Heart left ventricle (tissue), 16 donors: ENCODE measurements around the gene EN1. TPM values are rescaled to one million over a fixed set of nuclear protein-coding genes. Genes with fewer than 3 reads are reported as not detected.

Experiments
- ATAC-seq, 4 donors: fragments of 200-7000 bp; cut with Tn5 transposase; one replicate each; pipeline ENCODE4 v1.9.1; 2020 to 2022; ENCODE audit warnings: moderate library complexity in 4 of 4, mild to moderate bottlenecking in 3 of 4, moderate number of reproducible peaks in 1 of 4
- DNase-seq, 5 donors: peaks; one replicate each; pipeline ENCODE4 v3.0.0-alpha.2; 2020
- H3K27ac ChIP-seq, 12 donors: fragments of 200-600 bp; sonication (generic) in 4 of 12; one replicate each; pipeline versions ENCODE4 v1.5.0 to v1.8.0; 2016 to 2022; ENCODE audit warnings: mild to moderate bottlenecking in 2 of 12
- H3K27me3 ChIP-seq, 9 donors: fragments of 200-600 bp; sonication (generic) in 2 of 9; one replicate each; pipeline versions ENCODE4 v1.5.1 to v1.8.0; 2016 to 2022; ENCODE audit warnings: mild to moderate bottlenecking in 3 of 9
- H3K36me3 ChIP-seq, 9 donors: fragments of 200-600 bp; sonication (generic) in 2 of 9; one replicate each; pipeline versions ENCODE4 v1.5.0 to v1.8.0; 2018 to 2022; ENCODE audit warnings: mild to moderate bottlenecking in 2 of 9
- H3K4me1 ChIP-seq, 12 donors: fragments of 200-600 bp; sonication (generic) in 4 of 12; one replicate each; pipeline versions ENCODE4 v1.5.0 to v1.8.0; 2016 to 2022; ENCODE audit warnings: mild to moderate bottlenecking in 3 of 12
- H3K4me3 ChIP-seq, 12 donors: fragments of 200-600 bp; sonication (generic) in 4 of 12; one replicate each; pipeline versions ENCODE4 v1.5.0 to v1.8.0; 2017 to 2022; ENCODE audit warnings: mild to moderate bottlenecking in 9 of 12, moderate library complexity in 4 of 12
- H3K9me3 ChIP-seq, 12 donors: fragments of 200-600 bp; sonication (generic) in 4 of 12; one replicate each; pipeline versions ENCODE4 v1.5.0 to v1.8.0; 2016 to 2022; ENCODE audit warnings: mild to moderate bottlenecking in 1 of 12
- POLR2A ChIP-seq, 2 donors: fragments of 450-650 bp; IDR thresholded peaks; one replicate each; pipeline ENCODE4 v1.6.1; 2017; ENCODE audit warnings: antibody characterized with exemption in 2 of 2, mild to moderate bottlenecking in 2 of 2, moderate library complexity in 2 of 2
- WGBS, 4 donors: extraction: QIAGEN DNeasy Blood & Tissue Kit in 2 of 4; methylation state at CpG; one replicate each; pipeline versions ENCODE4 v1.1.5 to v1.1.7; 2013 to 2018; 5-methylcytosine and 5-hydroxymethylcytosine counted together
- intact Hi-C, 10 donors: fragments of 100-400 bp; cut with DNase I; formaldehyde crosslinking; loops; one replicate each; pipeline versions ENCODE4 v1.11.1 to v1.14.2; 2022
- polyA plus RNA-seq, 2 donors: library from polyadenylated mRNA; stranded (reverse); fragments of 200-250 nt; gene quantifications; one replicate each; pipeline ENCODE4 v1.2.3, GENCODE V29; 2013
- total RNA-seq, 9 donors: library from RNA; depleted of rRNA in 2 of 9; stranded (reverse); fragments of >200 nt in 2 of 9; fragmentation: NEBNext Ultra II Directional in 3 of 9; extraction: Animal tissue kit (Norgen Biotek cat#: 25700) in 3 of 9; gene quantifications; one replicate each; pipeline versions ENCODE4 v1.1.0 to v1.2.4, GENCODE V29; 2016 to 2023
- TF ChIP-seq, protein P1 (sequence below), 12 donors: fragments of 200-600 bp; sonication (generic) in 4 of 12; IDR thresholded peaks; one replicate each; pipeline versions ENCODE4 v1.5.0 to v1.8.0; 2018 to 2022; ENCODE audit warnings: antibody characterized with exemption in 12 of 12, mild to moderate bottlenecking in 5 of 12
- donor health status: ischemic (EF 13 %, LVEDD 7.1; RV severe dilation, severe dysfunction).
- donor health status: healthy with polysubstance abuse.
- donor health status: DM: no; HTN: yes; CAD: no.
- donor health status: DM: no; HTN: no; CAD: no.
- donor health status: ischemic (EF 25% LVEDD 6.9; RV normal size, moderate dysfunction).
- donor health status: ischemic (EF 25% LVEDD 5.7; RV mildly dilated, moderate dysfunction).
- donor health status: healthy.
- donor health status: DM: yes; HTN: yes; CAD: no.
- donor health status: ischemic (EF 35%, LVEDD 5.7; RV mildly dilated, moderate dysfunction).
- donor health status: nonischemic (EF 11% LVEDD 7.7; RV severe dilation, severe dysfunction).
- donor health status: DM: yes; HTN: yes; CAD: no.
- donor health status: PGD.
- donor health status: ischemic (EF 29% LVEDD 5.4; RV normal size, mild dysfunction).
- donor health status: nonischemic (EF 23%, LVEDD 6.1; RV moderate dilation, normal function).

Gene EN1
- total and polyA plus RNA-seq, 11 donors, result 0.27 TPM; not detected in 10

- no peak for ATAC-seq
- H3K9me3 ChIP-seq, result no peaks in the 10 kb centered on the region
- H3K4me3 ChIP-seq, result no peak overlapping the region
- peaks cover 0 to 96% (median 28%) of the 10 kb centered on the region in 9 donors for H3K27me3 ChIP-seq
- H3K27ac ChIP-seq, result no peak overlapping the region
- H3K4me1 ChIP-seq, result no peaks in the 10 kb centered on the region
- WGBS, 4 donors, result 41 to 61% (median 51%) methylated on average over 8 of the region's 8 CpGs
- no peak for DNase-seq
- TF ChIP-seq, protein P1, sequence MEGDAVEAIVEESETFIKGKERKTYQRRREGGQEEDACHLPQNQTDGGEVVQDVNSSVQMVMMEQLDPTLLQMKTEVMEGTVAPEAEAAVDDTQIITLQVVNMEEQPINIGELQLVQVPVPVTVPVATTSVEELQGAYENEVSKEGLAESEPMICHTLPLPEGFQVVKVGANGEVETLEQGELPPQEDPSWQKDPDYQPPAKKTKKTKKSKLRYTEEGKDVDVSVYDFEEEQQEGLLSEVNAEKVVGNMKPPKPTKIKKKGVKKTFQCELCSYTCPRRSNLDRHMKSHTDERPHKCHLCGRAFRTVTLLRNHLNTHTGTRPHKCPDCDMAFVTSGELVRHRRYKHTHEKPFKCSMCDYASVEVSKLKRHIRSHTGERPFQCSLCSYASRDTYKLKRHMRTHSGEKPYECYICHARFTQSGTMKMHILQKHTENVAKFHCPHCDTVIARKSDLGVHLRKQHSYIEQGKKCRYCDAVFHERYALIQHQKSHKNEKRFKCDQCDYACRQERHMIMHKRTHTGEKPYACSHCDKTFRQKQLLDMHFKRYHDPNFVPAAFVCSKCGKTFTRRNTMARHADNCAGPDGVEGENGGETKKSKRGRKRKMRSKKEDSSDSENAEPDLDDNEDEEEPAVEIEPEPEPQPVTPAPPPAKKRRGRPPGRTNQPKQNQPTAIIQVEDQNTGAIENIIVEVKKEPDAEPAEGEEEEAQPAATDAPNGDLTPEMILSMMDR (IDR thresholded peaks at IDR 0.05), result no peak
- no peak for TF ChIP-seq POLR2A (IDR thresholded peaks at IDR 0.05)
- H3K36me3 ChIP-seq, result no peaks in the 10 kb centered on the region
- intact Hi-C loops, result no loop called here
Measured at GRCh38 chr2:118813111-118813510, 34.3 kb downstream of the EN1 start.

DNA sequence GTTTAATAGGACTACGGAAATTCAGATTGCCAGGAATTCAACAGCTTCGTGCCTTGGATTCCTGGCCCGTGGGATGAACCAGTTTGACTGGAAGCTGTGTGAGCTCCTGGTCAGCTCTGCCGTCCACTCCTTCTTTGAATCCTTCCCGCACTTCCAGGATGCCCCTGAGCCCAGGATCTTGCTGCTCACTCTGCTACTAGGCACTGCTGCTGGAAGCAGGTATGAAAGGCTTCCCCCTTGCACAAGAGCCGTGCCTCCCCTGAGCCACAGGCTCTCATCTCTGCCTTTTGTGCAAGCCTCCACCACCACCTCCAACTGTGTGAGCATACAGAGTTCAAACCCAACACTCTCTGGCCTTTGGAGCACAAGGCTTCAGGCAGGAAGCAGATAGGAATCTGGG lies 34.9 kb downstream of the EN1 start:
- no peak for ATAC-seq
- WGBS, 4 donors, result 44 to 47% (median 46%) methylated on average over 6 of the region's 6 CpGs
- no peak overlapping the region for H3K4me3 ChIP-seq
- no peaks in the 10 kb centered on the region for H3K4me1 ChIP-seq
- H3K36me3 ChIP-seq, result no peaks in the 10 kb centered on the region
- intact Hi-C loops, result no loop called here
- H3K9me3 ChIP-seq, result no peaks in the 10 kb centered on the region
- H3K27me3 ChIP-seq, result peaks cover 0 to 97% (median 28%) of the 10 kb centered on the region in 9 donors
- no peak for DNase-seq
- TF ChIP-seq, protein P1 (IDR thresholded peaks at IDR 0.05), result no peak
- TF ChIP-seq POLR2A (IDR thresholded peaks at IDR 0.05), result no peak
- no peak overlapping the region for H3K27ac ChIP-seq

- H3K4me3 ChIP-seq, result no peak overlapping the region
- H3K27me3 ChIP-seq, result peaks cover 0 to 91% (median 28%) of the 10 kb centered on the region in 9 donors
- no peaks in the 10 kb centered on the region for H3K4me1 ChIP-seq
- 63 to 76% (median 68%) methylated on average over 2 of the region's 2 CpGs for WGBS, 4 donors
- ATAC-seq (no peak), DNase-seq (no peak)
- intact Hi-C loops, result no loop called here
- H3K27ac ChIP-seq, result no peak overlapping the region
- H3K9me3 ChIP-seq, result no peaks in the 10 kb centered on the region
- TF ChIP-seq, protein P1 (IDR thresholded peaks at IDR 0.05), result no peak
- TF ChIP-seq POLR2A (IDR thresholded peaks at IDR 0.05), result no peak
- H3K36me3 ChIP-seq, result no peaks in the 10 kb centered on the region
Measured at GRCh38 chr2:118811514-118812115, 35.8 kb downstream of the EN1 start.

DNA sequence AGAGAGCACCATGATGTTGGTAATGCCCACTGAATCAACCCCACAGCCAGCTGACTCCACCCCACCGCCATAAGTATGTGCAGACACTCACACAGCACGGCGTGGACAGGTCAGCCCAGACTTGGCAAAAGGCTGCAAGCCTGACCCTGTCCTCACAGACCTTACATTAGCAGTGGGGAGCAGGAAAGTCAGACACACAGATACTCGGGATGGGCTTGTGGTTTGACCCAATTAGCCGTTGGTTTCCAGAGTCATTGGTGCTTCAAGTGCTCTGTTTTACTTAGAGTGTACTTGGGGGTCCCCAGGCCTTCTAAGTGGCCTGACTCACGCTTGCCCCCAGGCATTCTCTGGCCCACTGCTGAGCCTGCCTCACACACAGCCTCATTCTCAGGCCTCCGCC lies 36.7 kb downstream of the EN1 start:
- Histone ChIP-seq H3K36me3 (no peaks in the 10 kb centered on the region), H3K4me3 (no peak overlapping the region), H3K4me1 (no peaks in the 10 kb centered on the region), H3K27ac (no peak overlapping the region), H3K27me3 (peaks cover 0 to 89% (median 25%) of the 10 kb centered on the region in 9 donors), H3K9me3 (no peaks in the 10 kb centered on the region)
- no peak for DNase-seq
- intact Hi-C loops, result no loop called here
- no peak for ATAC-seq
- 69 to 78% (median 70%) methylated on average over 5 to 7 of the region's 7 CpGs for WGBS, 4 donors
- TF ChIP-seq, protein P1 (IDR thresholded peaks at IDR 0.05), result no peak
- no peak for TF ChIP-seq POLR2A (IDR thresholded peaks at IDR 0.05)
